ENCODE measurements around the gene CST9L. TPM values are rescaled to one million over a fixed set of nuclear protein-coding genes. Genes with fewer than 3 reads are reported as not detected.

The CST9L gene
- total RNA-seq, 2 experiments from 2014 or later, result not detected

- Mint-ChIP-seq H3K9me3 (peaks cover 8% of the 10 kb centered on the region), H3K36me3 (no peaks in the 10 kb centered on the region), H3K4me3 (no peak overlapping the region), H3K27me3 (no peaks in the 10 kb centered on the region), H3K4me1 (no peaks in the 10 kb centered on the region), H3K27ac (no peak overlapping the region)
- ATAC-seq (ENCODE audit: low read depth) (no peak), DNase-seq (no peak)
- POLR2A ChIA-PET, result no interaction called here
Observed at GRCh38 chr20:23528867-23529431, 39.3 kb downstream of the CST9L start.

GRCh38 chr20:23526850-23527249 lies 41.4 kb downstream of the CST9L start:
- no peak overlapping the region for H3K4me3 Mint-ChIP-seq
- H3K27me3 Mint-ChIP-seq, result no peaks in the 10 kb centered on the region
- H3K36me3 Mint-ChIP-seq, result no peaks in the 10 kb centered on the region
- peaks cover 8% of the 10 kb centered on the region for H3K9me3 Mint-ChIP-seq
- ATAC-seq (ENCODE audit: low read depth) (no peak), DNase-seq (no peak)
- H3K27ac Mint-ChIP-seq, result no peak overlapping the region
- POLR2A ChIA-PET, result no interaction called here
- H3K4me1 Mint-ChIP-seq, result no peaks in the 10 kb centered on the region

GRCh38 chr20:23524146-23524545 lies 44.1 kb downstream of the CST9L start:
- Mint-ChIP-seq H3K36me3 (no peaks in the 10 kb centered on the region), H3K9me3 (peaks cover 7% of the 10 kb centered on the region), H3K4me3 (no peak overlapping the region), H3K27me3 (peaks cover 2% of the 10 kb centered on the region), H3K27ac (no peak overlapping the region), H3K4me1 (no peaks in the 10 kb centered on the region)
- POLR2A ChIA-PET, result no interaction called here
- no peak for DNase-seq
- ATAC-seq (ENCODE audit: low read depth), result no peak

GRCh38 chr20:23520185-23520584 lies 48.1 kb downstream of the CST9L start:
- Mint-ChIP-seq H3K27ac (no peak overlapping the region), H3K4me3 (no peak overlapping the region), H3K36me3 (no peaks in the 10 kb centered on the region), H3K27me3 (peaks cover 2% of the 10 kb centered on the region), H3K9me3 (no peaks in the 10 kb centered on the region), H3K4me1 (no peaks in the 10 kb centered on the region)
- no peak for ATAC-seq (ENCODE audit: low read depth)
- POLR2A ChIA-PET, result no interaction called here
- no peak for DNase-seq

- Mint-ChIP-seq H3K9me3 (no peaks in the 10 kb centered on the region), H3K4me1 (no peaks in the 10 kb centered on the region), H3K27ac (no peak overlapping the region), H3K27me3 (peaks cover 2% of the 10 kb centered on the region), H3K36me3 (no peaks in the 10 kb centered on the region), H3K4me3 (no peak overlapping the region)
- POLR2A ChIA-PET, result no interaction called here
- no peak for DNase-seq
- no peak for ATAC-seq (ENCODE audit: low read depth)
Observed at GRCh38 chr20:23519556-23519955, 48.7 kb downstream of the CST9L start.

GRCh38 chr20:23517719-23518118 lies 50.6 kb downstream of the CST9L start:
- Mint-ChIP-seq H3K27me3 (peaks cover 2% of the 10 kb centered on the region), H3K4me3 (no peak overlapping the region), H3K4me1 (no peaks in the 10 kb centered on the region), H3K27ac (no peak overlapping the region), H3K9me3 (no peaks in the 10 kb centered on the region), H3K36me3 (no peaks in the 10 kb centered on the region)
- POLR2A ChIA-PET, result no interaction called here
- ATAC-seq (ENCODE audit: low read depth) (no peak), DNase-seq (no peak)

- POLR2A ChIA-PET, result no interaction called here
- H3K27ac Mint-ChIP-seq, result no peak overlapping the region
- no peaks in the 10 kb centered on the region for H3K27me3 Mint-ChIP-seq
- ATAC-seq (ENCODE audit: low read depth) (no peak), DNase-seq (no peak)
- H3K4me1 Mint-ChIP-seq, result no peaks in the 10 kb centered on the region
- H3K9me3 Mint-ChIP-seq, result no peaks in the 10 kb centered on the region
- H3K36me3 Mint-ChIP-seq, result no peaks in the 10 kb centered on the region
- no peak overlapping the region for H3K4me3 Mint-ChIP-seq
Observed at GRCh38 chr20:23515250-23515939, 52.9 kb downstream of the CST9L start.

- H3K27me3 Mint-ChIP-seq, result no peaks in the 10 kb centered on the region
- no peak for DNase-seq
- POLR2A ChIA-PET, result no interaction called here
- ATAC-seq (ENCODE audit: low read depth), result no peak
- no peaks in the 10 kb centered on the region for H3K9me3 Mint-ChIP-seq
- H3K27ac Mint-ChIP-seq, result no peak overlapping the region
- no peaks in the 10 kb centered on the region for H3K36me3 Mint-ChIP-seq
- no peaks in the 10 kb centered on the region for H3K4me1 Mint-ChIP-seq
- no peak overlapping the region for H3K4me3 Mint-ChIP-seq
Observed at GRCh38 chr20:23514848-23515247, 53.4 kb downstream of the CST9L start.

Other genes with a start within 250 kb of the CST9L start
- 10 to 100 TPM; 29.9 to 31.9 TPM for gene NXT1, start 217.7 kb downstream of the CST9L start, total RNA-seq
- gene GZF1, start 206.3 kb downstream of the CST9L start, total RNA-seq, result 10 to 100 TPM; 13.4 to 15.6 TPM
- 10 to 100 TPM; 18.1 to 20.7 TPM for gene NAPB, start 147.0 kb downstream of the CST9L start, total RNA-seq
- not detected for gene CSTL1, start 128.8 kb downstream of the CST9L start, total RNA-seq
- gene CST11, start 115.6 kb downstream of the CST9L start, total RNA-seq, result not detected
- gene CST8, start 77.4 kb downstream of the CST9L start, total RNA-seq, result not detected
- gene CST9, start 37.4 kb upstream of the CST9L start, total RNA-seq, result not detected
- 1 to 10 TPM; 5.9 to 8.5 TPM for gene CST3, start 69.5 kb upstream of the CST9L start, total RNA-seq
- not detected for gene CST4, start 120.6 kb upstream of the CST9L start, total RNA-seq
- not detected for gene CST1, start 182.5 kb upstream of the CST9L start, total RNA-seq